H1 (cell line): ENCODE measurements around the gene AURKB. TPM values are rescaled to one million over a fixed set of nuclear protein-coding genes. Genes with fewer than 3 reads are reported as not detected.

Experiments
- ASH2L ChIP-seq: fragments of 200-600, 300-600 bp; sonication (generic); IDR thresholded peaks from one replicate; pipeline ENCODE4 v1.7.1; 2017; ENCODE audit warnings: low read length
- ATF2 ChIP-seq: IDR thresholded peaks from 2 replicates; pipeline ENCODE4 v1.6.1; 2012; ENCODE audit warnings: low read length, inconsistent platforms
- CHD7 ChIP-seq: fragments of 300-600 bp; sonication (generic); IDR thresholded peaks from 2 replicates; pipeline ENCODE4 v1.7.1; 2012; ENCODE audit warnings: low read length, moderate library complexity, mild to moderate bottlenecking, inconsistent platforms; ENCODE audit not compliant: insufficient replicate concordance
- NRF1 ChIP-seq: IDR thresholded peaks from 2 replicates; pipeline ENCODE4 v1.6.1; 2011; ENCODE audit warnings: mild to moderate bottlenecking, low read depth, low read length, improper control_type of control experiment
- POLR2AphosphoS5 ChIP-seq: IDR thresholded peaks from 2 replicates; pipeline ENCODE4 v1.6.1; 2011; ENCODE audit warnings: low read depth, low read length
- TAF7 ChIP-seq: optimal IDR thresholded peaks from 2 replicates; pipeline ENCODE3; 2011; ENCODE audit warnings: low read depth, mild to moderate bottlenecking, inconsistent platforms, low read length, moderate library complexity, borderline replicate concordance
- TEAD4 ChIP-seq: IDR thresholded peaks from 2 replicates; pipeline ENCODE4 v1.6.1; 2012; ENCODE audit warnings: low read depth, low read length, inconsistent platforms, mixed read lengths
- ZNF274 ChIP-seq: IDR thresholded peaks from 2 replicates; pipeline ENCODE4 v1.7.0; 2012; ENCODE audit warnings: low read length, borderline replicate concordance; ENCODE audit errors: extremely low read depth
- polyA plus RNA-seq, 7 experiments: library from polyadenylated mRNA; depleted of rRNA in 3 of 7; stranded (reverse) in 5 of 7; unstranded in 2 of 7; fragments of >200 nt in 5 of 7; fragments of 200-250 nt in 2 of 7; gene quantifications; 1 replicate in 5 of 7; 2 replicates in 1 of 7; 4 replicates in 1 of 7; pipeline versions ENCODE4 v1.2.1 to v1.2.3, GENCODE V29; 2011 to 2013; ENCODE audit warnings: missing spikeins in 2 of 7, mixed read lengths in 2 of 7
- total RNA-seq: library from RNA; stranded (reverse); fragmentation: NEBNext Ultra II Directional; extraction: Animal tissue kit (Norgen Biotek cat#: 25700); gene quantifications from 2 replicates; pipeline ENCODE4 v1.2.1, GENCODE V29; 2021

The AURKB gene
- total and polyA plus RNA-seq, 2 of the 8 experiments (the other 6 are each of a cell fraction or from before 2014, with no cell fraction given) = 102 to 160 TPM

GRCh38 chr17:8186787-8187516 is 23.4 kb downstream of the AURKB start (continued):
- TF ChIP-seq ATF2 (peak; percentile 84), POLR2AphosphoS5 (no peak), TEAD4 (peak; percentile 88), CHD7 (peak; percentile 13), ASH2L (peak; percentile 69), ZNF274 (no peak), NRF1 (peak; percentile 24; the same call in 1 of the 2 replicates), TAF7 (peak; percentile 55)
